Ectodermal cell (in vitro differentiated cells): ENCODE results near the gene UBP1.

Experiments
- H3K27ac ChIP-seq: 2 replicates; pipeline ENCODE4 v1.7.0; 2013; ENCODE audit warnings: mild to moderate bottlenecking, low read depth, low read length; ENCODE audit not compliant: insufficient read depth, poor library complexity, severe bottlenecking
- H3K27me3 ChIP-seq: 2 replicates; pipeline ENCODE4 v1.7.0; 2013; ENCODE audit warnings: mild to moderate bottlenecking, low read length; ENCODE audit not compliant: insufficient read depth, control insufficient read depth, poor library complexity, severe bottlenecking
- H3K36me3 ChIP-seq: one replicate; pipeline ENCODE4 v1.7.0; 2013; ENCODE audit warnings: low read length; ENCODE audit not compliant: control insufficient read depth, insufficient read depth
- H3K4me1 ChIP-seq: one replicate; pipeline ENCODE4 v1.7.0; 2013; ENCODE audit warnings: low read length; ENCODE audit not compliant: control insufficient read depth, insufficient read depth
- H3K4me3 ChIP-seq: 2 replicates; pipeline ENCODE4 v1.7.0; 2013; ENCODE audit warnings: low read depth, low read length, control low read depth; ENCODE audit not compliant: insufficient read depth
- H3K9me3 ChIP-seq: 2 replicates; pipeline ENCODE4 v1.7.0; 2013; ENCODE audit warnings: mild to moderate bottlenecking, low read length, moderate library complexity; ENCODE audit not compliant: control insufficient read depth
- WGBS, 2 experiments: methylation state at CpG; one replicate each; pipeline ENCODE4 v1.1.7; 2013; ENCODE audit warnings: missing lambda C conversion rate in 2 of 2; 5-methylcytosine and 5-hydroxymethylcytosine counted together

Gene UBP1

GRCh38 chr3:33392703-33393125 lies 47.5 kb downstream of the UBP1 start:
- no peak overlapping the region for H3K4me3 ChIP-seq
- no peaks in the 10 kb centered on the region for H3K4me1 ChIP-seq
- no peaks in the 10 kb centered on the region for H3K9me3 ChIP-seq
- WGBS, 2 experiments = 91 to 92% methylated on average over 4 of the region's 4 CpGs
- no peaks in the 10 kb centered on the region for H3K27me3 ChIP-seq
- no peak overlapping the region for H3K27ac ChIP-seq
- H3K36me3 ChIP-seq = peaks cover 20% of the 10 kb centered on the region

- Histone ChIP-seq H3K4me3 (no peak overlapping the region), H3K27me3 (no peaks in the 10 kb centered on the region), H3K9me3 (no peaks in the 10 kb centered on the region), H3K27ac (no peak overlapping the region), H3K4me1 (no peaks in the 10 kb centered on the region), H3K36me3 (peaks cover 20% of the 10 kb centered on the region)
- 89 to 98% methylated on average over 4 of the region's 4 CpGs for WGBS, 2 experiments
Observed at GRCh38 chr3:33392144-33392543, 48.1 kb downstream of the UBP1 start.

GRCh38 chr3:33391255-33391995 lies 48.8 kb downstream of the UBP1 start:
- 96% methylated on average over 8 of the region's 8 CpGs for WGBS, 2 experiments
- Histone ChIP-seq H3K27ac (no peak overlapping the region), H3K27me3 (no peaks in the 10 kb centered on the region), H3K4me1 (no peaks in the 10 kb centered on the region), H3K4me3 (no peak overlapping the region), H3K9me3 (no peaks in the 10 kb centered on the region), H3K36me3 (peaks cover 23% of the 10 kb centered on the region)

- 91 to 93% methylated on average over 4 of the region's 4 CpGs for WGBS, 2 experiments
- Histone ChIP-seq H3K9me3 (no peaks in the 10 kb centered on the region), H3K4me1 (no peaks in the 10 kb centered on the region), H3K27me3 (no peaks in the 10 kb centered on the region), H3K27ac (no peak overlapping the region), H3K36me3 (peaks cover 20% of the 10 kb centered on the region), H3K4me3 (no peak overlapping the region)
Observed at GRCh38 chr3:33389908-33390307, 50.3 kb downstream of the UBP1 start.

- no peaks in the 10 kb centered on the region for H3K9me3 ChIP-seq
- no peaks in the 10 kb centered on the region for H3K27me3 ChIP-seq
- H3K27ac ChIP-seq = no peak overlapping the region
- WGBS, 2 experiments = 92 to 95% methylated on average over 5 to 6 of the region's 7 CpGs
- H3K4me1 ChIP-seq = no peaks in the 10 kb centered on the region
- H3K4me3 ChIP-seq = no peak overlapping the region
- H3K36me3 ChIP-seq = peaks cover 25% of the 10 kb centered on the region
Observed at GRCh38 chr3:33388374-33389100, 51.7 kb downstream of the UBP1 start.

- Histone ChIP-seq H3K36me3 (peaks cover 19% of the 10 kb centered on the region), H3K4me3 (no peak overlapping the region), H3K27me3 (no peaks in the 10 kb centered on the region), H3K27ac (no peak overlapping the region), H3K9me3 (no peaks in the 10 kb centered on the region), H3K4me1 (no peaks in the 10 kb centered on the region)
- 100% methylated on average over 1 of the region's 1 CpG; no CpG with 5 or more reads in 1 of the 2 experiments for WGBS, 2 experiments
Observed at GRCh38 chr3:33386631-33387030, 53.6 kb downstream of the UBP1 start.

- Histone ChIP-seq H3K4me3 (no peak overlapping the region), H3K36me3 (peaks cover 16% of the 10 kb centered on the region), H3K27me3 (no peaks in the 10 kb centered on the region), H3K9me3 (no peaks in the 10 kb centered on the region), H3K27ac (no peak overlapping the region), H3K4me1 (no peaks in the 10 kb centered on the region)
- 97% methylated on average over 5 of the region's 5 CpGs for WGBS, 2 experiments
Observed at GRCh38 chr3:33385423-33385822, 54.8 kb downstream of the UBP1 start.

- Histone ChIP-seq H3K9me3 (no peaks in the 10 kb centered on the region), H3K27me3 (no peaks in the 10 kb centered on the region), H3K4me1 (no peaks in the 10 kb centered on the region), H3K36me3 (peaks cover 16% of the 10 kb centered on the region), H3K4me3 (no peak overlapping the region), H3K27ac (no peak overlapping the region)
- 93 to 96% methylated on average over 12 of the region's 12 CpGs for WGBS, 2 experiments
Observed at GRCh38 chr3:33383951-33384350, 56.3 kb downstream of the UBP1 start.

GRCh38 chr3:33380653-33381052 lies 59.6 kb downstream of the UBP1 start:
- no peak overlapping the region for H3K4me3 ChIP-seq
- no peaks in the 10 kb centered on the region for H3K27me3 ChIP-seq
- H3K36me3 ChIP-seq = peaks cover 12% of the 10 kb centered on the region
- H3K9me3 ChIP-seq = no peaks in the 10 kb centered on the region
- H3K27ac ChIP-seq = no peak overlapping the region
- no peaks in the 10 kb centered on the region for H3K4me1 ChIP-seq
- WGBS, 2 experiments = 93 to 94% methylated on average over 3 of the region's 3 CpGs

- H3K4me1 ChIP-seq = no peaks in the 10 kb centered on the region
- H3K27me3 ChIP-seq = no peaks in the 10 kb centered on the region
- no peaks in the 10 kb centered on the region for H3K9me3 ChIP-seq
- H3K27ac ChIP-seq = no peak overlapping the region
- peaks cover 6% of the 10 kb centered on the region for H3K36me3 ChIP-seq
- no peak overlapping the region for H3K4me3 ChIP-seq
- WGBS, 2 experiments = 94 to 96% methylated on average over 3 of the region's 3 CpGs
Observed at GRCh38 chr3:33377931-33378330, 62.3 kb downstream of the UBP1 start.
